Hepatocyte (in vitro differentiated cells): Measurements from ENCODE around the gene DAB2IP. TPM values are rescaled to one million over a fixed set of nuclear protein-coding genes. Genes with fewer than 3 reads are reported as not detected.
A peak's percentile ranks its signal among the peaks of the same experiment; 100 is the strongest.

Experiments
- DNase-seq: peaks from one replicate; pipeline ENCODE4 v3.0.0-alpha.2; 2016; ENCODE audit warnings: low spot score
- H2AFZ ChIP-seq: fragments of 200-600 bp; sonication (generic); 2 replicates; pipeline ENCODE4 v1.6.0; 2016; ENCODE audit warnings: antibody characterized with exemption, mild to moderate bottlenecking
- H3K27ac ChIP-seq: fragments of 200-600 bp; sonication (generic); 2 replicates; pipeline ENCODE4 v1.5.1; 2016; ENCODE audit warnings: mild to moderate bottlenecking
- H3K27me3 ChIP-seq: fragments of 200-600 bp; sonication (generic); 2 replicates; pipeline ENCODE4 v1.6.1; 2016
- H3K36me3 ChIP-seq: fragments of 200-600 bp; sonication (generic); replicated peaks from 2 replicates; pipeline ENCODE4 v1.5.1; 2016; ENCODE audit warnings: low read depth; ENCODE audit not compliant: insufficient read depth
- H3K4me1 ChIP-seq: fragments of 200-600 bp; sonication (generic); 2 replicates; pipeline ENCODE4 v1.5.1; 2016; ENCODE audit warnings: mild to moderate bottlenecking, moderate library complexity; ENCODE audit not compliant: insufficient read depth
- H3K4me2 ChIP-seq: fragments of 200-600 bp; sonication (generic); 2 replicates; pipeline ENCODE4 v1.6.0; 2016
- H3K4me3 ChIP-seq: fragments of 200-600 bp; sonication (generic); 2 replicates; pipeline ENCODE4 v1.5.1; 2016; ENCODE audit warnings: mild to moderate bottlenecking
- H3K79me2 ChIP-seq: fragments of 200-600 bp; sonication (generic); 2 replicates; pipeline ENCODE4 v1.6.0; 2017; ENCODE audit warnings: mild to moderate bottlenecking
- H3K9me2 ChIP-seq: fragments of 200-600 bp; sonication (generic); replicated peaks from 2 replicates; pipeline ENCODE4 v1.6.0; 2017; ENCODE audit warnings: mild to moderate bottlenecking; ENCODE audit not compliant: insufficient read depth
- H3K9me3 ChIP-seq: fragments of 200-600 bp; sonication (generic); 2 replicates; pipeline ENCODE4 v1.5.1; 2016; ENCODE audit warnings: low read depth, mild to moderate bottlenecking
- H4K20me1 ChIP-seq: fragments of 200-600 bp; sonication (generic); 2 replicates; pipeline ENCODE4 v1.6.0; 2016; ENCODE audit warnings: mild to moderate bottlenecking; ENCODE audit not compliant: insufficient read depth, poor library complexity, severe bottlenecking
- EZH2 ChIP-seq: fragments of 200-600 bp; sonication (generic); IDR thresholded peaks from 2 replicates; pipeline ENCODE4 v1.6.1; 2016; ENCODE audit warnings: antibody characterized with exemption, mild to moderate bottlenecking, borderline replicate concordance
- EZH2phosphoT487 ChIP-seq: fragments of 200-600 bp; sonication (generic); IDR thresholded peaks from one replicate; pipeline ENCODE4 v1.6.1; 2018; ENCODE audit warnings: antibody characterized with exemption, mild to moderate bottlenecking, low read depth, moderate library complexity; ENCODE audit not compliant: unreplicated experiment, severe bottlenecking
- WGBS: methylation state at CpG from one replicate; pipeline ENCODE4 v1.1.6; 2016; ENCODE audit warnings: low lambda C conversion rate; ENCODE audit errors: missing lambda C conversion rate; 5-methylcytosine and 5-hydroxymethylcytosine counted together
- polyA plus RNA-seq: library from polyadenylated mRNA; unstranded; fragments of >200 nt; fragmentation: Nextera tagmentation; extraction: Ambion mirVana; gene quantifications from 2 replicates; pipeline ENCODE4 v1.2.1, GENCODE V29; 2016
- total RNA-seq: library from RNA; depleted of rRNA; stranded (reverse); fragments of >200 nt; gene quantifications from 2 replicates; pipeline ENCODE4 v1.2.3, GENCODE V29; 2014
- TF ChIP-seq, protein P1 (sequence below): fragments of 200-600 bp; sonication (generic); IDR thresholded peaks from 2 replicates; pipeline ENCODE4 v1.5.1; 2016; ENCODE audit warnings: antibody characterized with exemption, mild to moderate bottlenecking; ENCODE audit not compliant: poor library complexity

DAB2IP gene
- total and polyA plus RNA-seq, 2 experiments from 2014 or later, result 11.6 to 31.0 TPM

DNA sequence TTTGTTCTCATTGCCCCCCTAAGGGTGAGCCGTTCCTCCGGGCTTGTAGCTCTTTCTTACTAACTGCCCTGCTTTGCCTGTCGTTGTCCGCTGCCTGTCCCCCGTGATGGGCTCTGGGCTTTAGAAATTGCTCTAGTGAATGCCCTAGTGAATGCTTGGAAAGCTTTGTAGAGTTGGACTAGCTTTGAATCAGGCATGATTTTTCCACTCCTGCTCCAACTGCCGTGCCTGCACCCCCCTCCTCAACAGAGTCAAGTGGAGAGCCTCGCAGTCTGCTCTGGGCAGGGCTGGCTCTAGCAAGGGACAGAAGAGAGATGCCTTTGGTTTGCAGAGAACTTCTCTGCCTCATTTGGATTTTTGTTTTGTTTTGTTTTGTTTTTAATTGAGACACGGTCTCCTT, 46.8 kb upstream of the DAB2IP start:
- Histone ChIP-seq H3K36me3 (no peaks in the 10 kb centered on the region), H3K27me3 (peaks cover 6% of the 10 kb centered on the region), H3K4me1 (peaks cover 7% of the 10 kb centered on the region), H3K79me2 (peaks cover 14% of the 10 kb centered on the region), H3K27ac (no peak overlapping the region), H3K9me2 (no peaks in the 10 kb centered on the region), H2AFZ (no peak overlapping the region), H4K20me1 (no peaks in the 10 kb centered on the region), H3K9me3 (no peaks in the 10 kb centered on the region), H3K4me2 (no peak overlapping the region), H3K4me3 (no peak overlapping the region)
- TF ChIP-seq EZH2phosphoT487 (no peak), EZH2 (no peak)
- TF ChIP-seq, protein P1, sequence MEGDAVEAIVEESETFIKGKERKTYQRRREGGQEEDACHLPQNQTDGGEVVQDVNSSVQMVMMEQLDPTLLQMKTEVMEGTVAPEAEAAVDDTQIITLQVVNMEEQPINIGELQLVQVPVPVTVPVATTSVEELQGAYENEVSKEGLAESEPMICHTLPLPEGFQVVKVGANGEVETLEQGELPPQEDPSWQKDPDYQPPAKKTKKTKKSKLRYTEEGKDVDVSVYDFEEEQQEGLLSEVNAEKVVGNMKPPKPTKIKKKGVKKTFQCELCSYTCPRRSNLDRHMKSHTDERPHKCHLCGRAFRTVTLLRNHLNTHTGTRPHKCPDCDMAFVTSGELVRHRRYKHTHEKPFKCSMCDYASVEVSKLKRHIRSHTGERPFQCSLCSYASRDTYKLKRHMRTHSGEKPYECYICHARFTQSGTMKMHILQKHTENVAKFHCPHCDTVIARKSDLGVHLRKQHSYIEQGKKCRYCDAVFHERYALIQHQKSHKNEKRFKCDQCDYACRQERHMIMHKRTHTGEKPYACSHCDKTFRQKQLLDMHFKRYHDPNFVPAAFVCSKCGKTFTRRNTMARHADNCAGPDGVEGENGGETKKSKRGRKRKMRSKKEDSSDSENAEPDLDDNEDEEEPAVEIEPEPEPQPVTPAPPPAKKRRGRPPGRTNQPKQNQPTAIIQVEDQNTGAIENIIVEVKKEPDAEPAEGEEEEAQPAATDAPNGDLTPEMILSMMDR, result no peak
- WGBS, result 83% methylated on average over 8 of the region's 8 CpGs
- DNase-seq, result no peak

DNA sequence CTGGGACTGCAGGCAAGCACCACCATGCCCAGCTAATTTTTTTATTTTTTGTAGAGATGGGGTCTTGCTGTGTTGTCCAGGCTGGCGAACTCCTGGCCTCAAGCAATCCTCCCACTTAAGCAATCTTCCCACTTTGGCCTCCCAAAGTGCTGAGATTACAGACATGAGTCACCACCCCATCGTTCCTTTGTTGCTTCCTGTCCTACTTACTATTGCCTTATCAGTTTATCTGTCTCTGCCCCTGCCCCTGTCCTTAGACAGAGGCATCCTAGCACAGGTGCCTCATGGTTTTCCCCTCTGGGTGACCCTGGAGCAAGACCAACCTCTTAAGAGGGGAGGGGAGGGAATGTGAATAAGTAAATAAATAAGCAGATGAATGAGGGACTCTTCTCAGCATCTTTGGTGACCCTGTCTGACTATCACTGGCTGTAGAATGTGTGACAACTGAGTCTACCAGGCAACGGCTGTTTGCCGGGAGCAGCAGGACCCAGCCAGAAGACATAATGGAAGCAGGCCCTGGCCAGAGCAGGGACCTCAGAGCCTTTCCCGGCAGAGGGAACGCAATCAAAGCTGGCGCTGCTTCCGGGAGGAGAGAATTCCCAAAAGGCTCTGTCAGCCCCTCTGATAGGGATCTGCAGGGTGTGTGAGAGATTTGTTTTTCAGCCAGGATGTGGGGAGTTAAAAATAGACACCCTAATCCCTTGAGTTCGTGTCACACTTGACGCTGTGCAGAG, 43.8 kb upstream of the DAB2IP start:
- no peaks in the 10 kb centered on the region for H3K36me3 ChIP-seq
- peak overlapping the region; percentile 27 for H3K27ac ChIP-seq
- DNase-seq, result peak; percentile 38
- no peaks in the 10 kb centered on the region for H3K9me2 ChIP-seq
- H3K27me3 ChIP-seq, result no peaks in the 10 kb centered on the region
- no peak overlapping the region for H3K4me3 ChIP-seq
- H3K4me1 ChIP-seq, result peaks cover 5% of the 10 kb centered on the region
- no peaks in the 10 kb centered on the region for H3K9me3 ChIP-seq
- 35% methylated on average over 10 of the region's 10 CpGs for WGBS
- H3K79me2 ChIP-seq, result peaks cover 10% of the 10 kb centered on the region
- no peak overlapping the region for H2AFZ ChIP-seq
- H3K4me2 ChIP-seq, result peak overlapping the region; percentile 31
- TF ChIP-seq EZH2phosphoT487 (no peak), EZH2 (no peak)
- TF ChIP-seq, protein P1, result no peak
- H4K20me1 ChIP-seq, result no peaks in the 10 kb centered on the region

DNA sequence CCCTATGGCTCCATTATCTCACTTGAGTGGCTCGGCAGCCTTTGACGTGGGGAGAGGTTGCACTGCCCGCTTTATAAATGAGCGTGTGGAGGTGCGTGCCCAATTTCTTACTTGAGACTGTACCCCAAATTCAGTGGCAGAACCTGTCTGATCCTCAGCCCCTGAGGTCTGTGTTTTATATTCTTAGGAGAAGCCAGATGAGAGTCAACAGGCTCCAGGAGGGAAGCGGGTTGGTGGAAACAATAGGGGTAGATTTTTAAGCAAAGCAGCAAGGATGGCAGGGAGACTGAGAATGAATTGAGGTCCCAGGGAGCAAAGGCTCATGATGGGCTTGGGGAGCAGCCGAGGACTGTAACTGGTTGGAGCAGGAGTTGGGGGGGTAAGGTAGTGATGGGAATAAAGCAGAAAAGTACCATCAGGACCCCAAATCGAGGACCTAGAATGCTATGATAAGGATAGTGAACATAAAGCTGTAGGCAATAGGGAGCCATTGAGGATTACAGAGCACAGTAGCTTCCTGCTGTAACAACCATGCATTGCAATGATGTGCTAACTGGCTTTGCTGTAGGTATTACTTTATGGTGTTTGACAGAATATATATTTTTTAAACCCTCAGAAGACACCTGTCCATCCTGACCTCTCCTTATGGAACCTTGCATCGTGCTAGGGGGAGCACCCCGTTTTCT, 43.1 kb upstream of the DAB2IP start:
- H3K4me1 ChIP-seq, result peaks cover 12% of the 10 kb centered on the region
- H3K36me3 ChIP-seq, result no peaks in the 10 kb centered on the region
- 66% methylated on average over 10 of the region's 10 CpGs for WGBS
- no peak overlapping the region for H3K4me3 ChIP-seq
- peak overlapping the region; percentile 31 for H3K4me2 ChIP-seq
- peaks cover 10% of the 10 kb centered on the region for H3K79me2 ChIP-seq
- H3K27me3 ChIP-seq, result no peaks in the 10 kb centered on the region
- no peaks in the 10 kb centered on the region for H4K20me1 ChIP-seq
- DNase-seq, result no peak
- no peak overlapping the region for H3K27ac ChIP-seq
- TF ChIP-seq, protein P1, result no peak
- TF ChIP-seq EZH2 (no peak), EZH2phosphoT487 (no peak)
- no peaks in the 10 kb centered on the region for H3K9me2 ChIP-seq
- H3K9me3 ChIP-seq, result no peaks in the 10 kb centered on the region
- H2AFZ ChIP-seq, result no peak overlapping the region
